A673 (cell line): ENCODE data around the gene WSB2. TPM values are rescaled to one million over a fixed set of nuclear protein-coding genes. Genes with fewer than 3 reads are reported as not detected.
A peak's percentile ranks its signal among the peaks of the same experiment; 100 is the strongest.

ENCODE experiments used
- BruUV-seq: library from RNA; stranded (reverse); fragments of 400-500 nt; replicated peaks from 2 replicates; lab custom pipeline; 2021; lab: Mats Ljungman, UMichigan
- CTCF ChIA-PET: fragments of 300-600 bp; sonication (Branson Sonifier 250); formaldehyde crosslinking; loops from one replicate; lab custom pipeline; 2022; ENCODE audit warnings: antibody characterized with exemption; lab: Charles Lee
- POLR2A ChIA-PET: fragments of 300-600 bp; sonication (Branson Sonifier 250); formaldehyde crosslinking; loops from one replicate; lab custom pipeline; 2022; ENCODE audit warnings: antibody characterized with exemption; ENCODE audit not compliant: low non-redundant PET; lab: Charles Lee
- DNase-seq: peaks from one replicate; pipeline ENCODE4 v3.0.0-alpha.2; 2015; ENCODE audit warnings: low spot score
- H3K27ac ChIP-seq: fragments of 200-600 bp; sonication (generic); 2 replicates; pipeline ENCODE4 v1.5.1; 2016; ENCODE audit warnings: mixed run types, low read depth, mild to moderate bottlenecking, mixed read lengths, antibody characterized with exemption, low read length; ENCODE audit not compliant: poor library complexity, severe bottlenecking
- H3K27me3 ChIP-seq: fragments of 200-600 bp; sonication (generic); replicated peaks from 2 replicates; pipeline ENCODE4 v1.6.1; 2017; ENCODE audit warnings: mixed run types, low read depth, mild to moderate bottlenecking, mixed read lengths, antibody characterized with exemption, low read length; ENCODE audit not compliant: insufficient read depth, poor library complexity
- H3K36me3 ChIP-seq: fragments of 200-600 bp; sonication (generic); 2 replicates; pipeline ENCODE4 v1.6.1; 2016; ENCODE audit warnings: mixed run types, mild to moderate bottlenecking, mixed read lengths, antibody characterized with exemption, low read length; ENCODE audit not compliant: insufficient read depth, poor library complexity, severe bottlenecking
- H3K4me1 ChIP-seq: fragments of 200-600 bp; sonication (generic); 2 replicates; pipeline ENCODE4 v1.6.1; 2017; ENCODE audit warnings: mixed run types, mild to moderate bottlenecking, mixed read lengths, antibody characterized with exemption, low read length; ENCODE audit not compliant: insufficient read depth, poor library complexity, severe bottlenecking
- H3K4me3 ChIP-seq: fragments of 200-600 bp; sonication (generic); 2 replicates; pipeline ENCODE4 v1.5.1; 2016; ENCODE audit warnings: low read depth, mixed run types, mild to moderate bottlenecking, mixed read lengths, low read length; ENCODE audit not compliant: poor library complexity, severe bottlenecking
- H3K9me3 ChIP-seq: fragments of 200-600 bp; sonication (generic); 2 replicates; pipeline ENCODE4 v1.6.1; 2016; ENCODE audit warnings: mixed run types, low read depth, mild to moderate bottlenecking, mixed read lengths, antibody characterized with exemption, low read length; ENCODE audit not compliant: poor library complexity, severe bottlenecking
- EZH2 ChIP-seq: fragments of 200-600 bp; sonication (generic); IDR thresholded peaks from 2 replicates; pipeline ENCODE4 v1.6.1; 2017; ENCODE audit warnings: borderline replicate concordance, low read depth, mild to moderate bottlenecking, mixed read lengths, antibody characterized with exemption, low read length; ENCODE audit not compliant: poor library complexity, severe bottlenecking
- intact Hi-C: fragments of 100-400 bp; cut with micrococcal nuclease; formaldehyde crosslinking; loops from one replicate; pipeline ENCODE4 v1.10.0; 2022; ENCODE audit not compliant: unreplicated experiment
- total RNA-seq: library from RNA; stranded (reverse); gene quantifications from 2 replicates; pipeline ENCODE4 v1.2.3, GENCODE V29; 2021
- TF ChIP-seq, protein P1 (sequence below): fragments of 300-800, 200-600 bp; sonication (generic); conservative IDR thresholded peaks from 2 replicates; pipeline ENCODE4 v1.5.1; 2017; ENCODE audit warnings: low read depth, mild to moderate bottlenecking, antibody characterized with exemption, low read length, moderate library complexity, mixed read lengths

Gene WSB2
- total RNA-seq, 1 experiment from 2014 or later: 122 TPM

DNA sequence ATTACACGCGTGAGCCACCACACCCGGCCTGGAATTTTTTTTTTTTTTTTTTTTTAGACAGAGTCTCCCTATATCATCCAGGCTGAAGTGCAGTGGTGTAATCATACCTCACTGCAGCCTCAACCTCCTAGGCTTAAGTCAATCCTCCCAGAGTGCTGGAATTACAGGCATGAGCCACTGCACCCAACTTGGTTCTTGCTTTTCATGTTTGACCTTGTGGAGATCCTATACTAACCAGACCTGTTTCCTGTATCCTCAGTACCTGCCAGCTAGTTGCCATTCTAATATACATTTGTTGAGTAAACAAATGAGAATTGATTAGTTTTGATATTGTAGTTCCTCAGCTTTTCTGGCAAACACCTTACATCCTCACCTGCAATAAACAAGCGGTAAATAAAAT lies 46.0 kb upstream of the WSB2 start:
- DNase-seq: no peak
- CTCF ChIA-PET: no interaction called here
- TF ChIP-seq, protein P1, sequence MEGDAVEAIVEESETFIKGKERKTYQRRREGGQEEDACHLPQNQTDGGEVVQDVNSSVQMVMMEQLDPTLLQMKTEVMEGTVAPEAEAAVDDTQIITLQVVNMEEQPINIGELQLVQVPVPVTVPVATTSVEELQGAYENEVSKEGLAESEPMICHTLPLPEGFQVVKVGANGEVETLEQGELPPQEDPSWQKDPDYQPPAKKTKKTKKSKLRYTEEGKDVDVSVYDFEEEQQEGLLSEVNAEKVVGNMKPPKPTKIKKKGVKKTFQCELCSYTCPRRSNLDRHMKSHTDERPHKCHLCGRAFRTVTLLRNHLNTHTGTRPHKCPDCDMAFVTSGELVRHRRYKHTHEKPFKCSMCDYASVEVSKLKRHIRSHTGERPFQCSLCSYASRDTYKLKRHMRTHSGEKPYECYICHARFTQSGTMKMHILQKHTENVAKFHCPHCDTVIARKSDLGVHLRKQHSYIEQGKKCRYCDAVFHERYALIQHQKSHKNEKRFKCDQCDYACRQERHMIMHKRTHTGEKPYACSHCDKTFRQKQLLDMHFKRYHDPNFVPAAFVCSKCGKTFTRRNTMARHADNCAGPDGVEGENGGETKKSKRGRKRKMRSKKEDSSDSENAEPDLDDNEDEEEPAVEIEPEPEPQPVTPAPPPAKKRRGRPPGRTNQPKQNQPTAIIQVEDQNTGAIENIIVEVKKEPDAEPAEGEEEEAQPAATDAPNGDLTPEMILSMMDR: no peak
- TF ChIP-seq EZH2: no peak
- intact Hi-C loops: loop anchor here (10.0 kb wide), 1 partner anchor 232 kb away; no protein-coding TSS in a partner anchor
- H3K27ac ChIP-seq: no peak overlapping the region
- no peaks in the 10 kb centered on the region for H3K27me3 ChIP-seq
- H3K4me3 ChIP-seq: no peak overlapping the region
- no TSS peak for BruUV-seq
- POLR2A ChIA-PET: no interaction called here
- H3K9me3 ChIP-seq: no peaks in the 10 kb centered on the region
- no peaks in the 10 kb centered on the region for H3K4me1 ChIP-seq
- no peaks in the 10 kb centered on the region for H3K36me3 ChIP-seq

DNA sequence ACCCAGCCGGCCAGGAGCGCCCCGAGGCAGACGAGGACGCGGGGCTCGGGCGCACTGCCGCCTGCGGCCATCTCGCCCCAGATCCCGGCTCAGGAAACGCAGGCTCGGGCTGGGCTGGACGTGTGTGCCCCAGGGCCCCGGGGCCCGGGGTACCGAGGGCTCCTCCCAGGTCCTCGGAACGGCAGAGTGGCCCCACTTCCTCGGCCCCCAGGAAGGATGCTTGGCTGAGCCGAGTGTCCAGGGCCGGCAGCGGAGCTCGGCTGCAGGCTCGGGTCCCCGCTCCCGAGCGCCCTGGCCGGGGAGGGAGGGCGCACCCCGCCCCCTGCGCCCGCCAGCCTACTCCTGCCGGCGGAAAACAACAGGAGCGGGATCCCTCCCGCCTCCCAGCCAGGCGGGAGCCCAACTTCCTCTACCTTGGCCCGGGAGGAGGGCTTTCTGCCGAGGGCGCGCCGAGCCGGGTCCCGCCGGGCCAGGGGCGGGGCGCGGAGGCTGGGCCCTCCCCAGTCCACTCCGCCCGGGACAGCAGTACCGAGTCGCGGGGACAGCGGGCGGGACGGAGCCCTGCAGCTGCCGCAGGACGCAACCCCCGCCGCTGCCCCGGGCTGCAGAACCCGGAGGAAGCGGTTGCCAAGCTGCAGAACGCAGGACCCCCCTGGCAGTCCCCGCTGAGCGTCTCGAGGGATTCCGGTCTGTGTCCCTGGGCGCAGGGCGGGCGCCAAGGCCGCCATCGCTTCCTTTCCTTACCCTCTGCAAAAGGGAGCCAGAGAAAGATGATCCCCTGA lies 42.8 kb upstream of the WSB2 start, which contains the start of gene VSIG10:
Gene VSIG10, minus strand, starts transcription at position 411 of the 782 bp plus-strand sequence. Its CDS starts 340 bp downstream, at position 71.
- ChIA-PET POLR2A (no interaction called here), CTCF (no interaction called here)
- intact Hi-C loops: loop anchor here (10.0 kb wide), 1 partner anchor 229 kb away; no protein-coding TSS in a partner anchor
- Histone ChIP-seq H3K27me3 (no peaks in the 10 kb centered on the region), H3K4me1 (no peaks in the 10 kb centered on the region), H3K4me3 (peak within 1 kb of the TSS; percentile 77), H3K36me3 (no peaks in the 10 kb centered on the region), H3K27ac (peak within 1 kb of the TSS; percentile 37), H3K9me3 (no peaks in the 10 kb centered on the region)
- BruUV-seq: no TSS peak
- peak; percentile 51 for DNase-seq
- TF ChIP-seq, protein P1: no peak
- TF ChIP-seq EZH2: no peak

DNA sequence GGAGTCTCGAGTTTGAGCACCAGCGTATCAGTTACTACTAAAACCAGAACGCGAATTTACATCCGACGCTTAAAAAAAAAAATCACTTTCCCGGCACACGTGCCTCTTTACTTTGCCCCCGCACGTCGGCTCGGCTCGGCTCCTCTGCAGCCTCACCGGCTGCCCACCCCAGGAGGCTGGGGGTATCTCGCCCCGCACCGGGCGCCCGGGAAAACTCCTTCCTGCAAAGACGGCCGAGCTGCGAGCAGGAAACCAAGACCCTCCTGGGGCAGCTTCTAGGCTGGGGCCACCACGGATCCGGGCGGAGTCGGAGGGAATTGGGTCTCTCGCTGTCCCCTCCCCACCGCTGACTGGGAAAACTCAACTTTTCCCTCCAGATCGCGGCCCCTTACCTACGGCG lies 42.2 kb upstream of the WSB2 start:
- POLR2A ChIA-PET: no interaction called here
- peak overlapping the region; percentile 37 for H3K27ac ChIP-seq

More for the DNA sequence above, 42.2 kb upstream of the WSB2 start:
- Histone ChIP-seq H3K9me3 (no peaks in the 10 kb centered on the region), H3K27me3 (no peaks in the 10 kb centered on the region), H3K4me1 (no peaks in the 10 kb centered on the region), H3K36me3 (no peaks in the 10 kb centered on the region), H3K4me3 (peak overlapping the region; percentile 77)
- no TSS peak for BruUV-seq
- intact Hi-C loops: loop anchor here (10.0 kb wide), 1 partner anchor 228 kb away; no protein-coding TSS in a partner anchor
- DNase-seq: peak; percentile 32
- TF ChIP-seq, protein P1: no peak
- no peak for TF ChIP-seq EZH2
- CTCF ChIA-PET: no interaction called here
